ENCODE data around the gene MSH6.

The MSH6 gene

GRCh38 chr2:47741101-47741500, 41.8 kb upstream of the MSH6 start:
- H3K9me3 ChIP-seq (replicated peaks; ENCODE audit: insufficient read depth, low read length) = no peaks in the 10 kb centered on the region
- no peaks in the 10 kb centered on the region for H3F3A ChIP-seq (ENCODE audit: insufficient read depth, low read length)
- H3K4me1 ChIP-seq (ENCODE audit: low read length) = no peaks in the 10 kb centered on the region
- no peaks in the 10 kb centered on the region for H3K9me2 ChIP-seq (replicated peaks; ENCODE audit: insufficient read depth, low read length)
- no peak overlapping the region for H3K9ac ChIP-seq (ENCODE audit: low read length)
- H3K36me3 ChIP-seq (replicated peaks; ENCODE audit: insufficient read depth, low read length) = no peaks in the 10 kb centered on the region
- no peaks in the 10 kb centered on the region for H4K20me1 ChIP-seq (ENCODE audit: insufficient read depth, low read length)
- no peak for DNase-seq
- no peaks in the 10 kb centered on the region for H3K27me3 ChIP-seq (replicated peaks; ENCODE audit: insufficient read depth, low read length)
- H3K27ac ChIP-seq (ENCODE audit: low read length) = no peak overlapping the region
- no peak overlapping the region for H3K4me2 ChIP-seq (ENCODE audit: low read depth, low read length)
- H2AFZ ChIP-seq (ENCODE audit: low read length) = no peak overlapping the region
- H3K4me3 ChIP-seq (ENCODE audit: low read length) = no peak overlapping the region
- no peaks in the 10 kb centered on the region for H3K79me2 ChIP-seq (ENCODE audit: low read length)
- TF ChIP-seq EZH2 (optimal IDR thresholded peaks at IDR 0.05; ENCODE audit: low read depth, low read length) (no peak), CTCF (IDR thresholded peaks at IDR 0.05; ENCODE audit: low read length) (no peak), EZH2phosphoT487 (IDR thresholded peaks at IDR 0.05; ENCODE audit: low read length) (no peak)

- no peak for DNase-seq
- no peaks in the 10 kb centered on the region for H3K4me1 ChIP-seq (ENCODE audit: low read length)
- H3F3A ChIP-seq (ENCODE audit: insufficient read depth, low read length) = no peaks in the 10 kb centered on the region
- no peaks in the 10 kb centered on the region for H3K27me3 ChIP-seq (replicated peaks; ENCODE audit: insufficient read depth, low read length)
- no peaks in the 10 kb centered on the region for H4K20me1 ChIP-seq (ENCODE audit: insufficient read depth, low read length)
- H3K79me2 ChIP-seq (ENCODE audit: low read length) = no peaks in the 10 kb centered on the region
- no peak overlapping the region for H3K9ac ChIP-seq (ENCODE audit: low read length)
- H3K4me2 ChIP-seq (ENCODE audit: low read depth, low read length) = no peak overlapping the region
- no peaks in the 10 kb centered on the region for H3K9me2 ChIP-seq (replicated peaks; ENCODE audit: insufficient read depth, low read length)
- H3K36me3 ChIP-seq (replicated peaks; ENCODE audit: insufficient read depth, low read length) = no peaks in the 10 kb centered on the region
- H3K4me3 ChIP-seq (ENCODE audit: low read length) = no peak overlapping the region
- no peaks in the 10 kb centered on the region for H3K9me3 ChIP-seq (replicated peaks; ENCODE audit: insufficient read depth, low read length)
- H2AFZ ChIP-seq (ENCODE audit: low read length) = no peak overlapping the region
- no peak overlapping the region for H3K27ac ChIP-seq (ENCODE audit: low read length)
- no peak for TF ChIP-seq EZH2 (optimal IDR thresholded peaks at IDR 0.05; ENCODE audit: low read depth, low read length)
- TF ChIP-seq CTCF (IDR thresholded peaks at IDR 0.05; ENCODE audit: low read length) = no peak
- no peak for TF ChIP-seq EZH2phosphoT487 (IDR thresholded peaks at IDR 0.05; ENCODE audit: low read length)
Observed at GRCh38 chr2:47741637-47742036, 41.3 kb upstream of the MSH6 start.

GRCh38 chr2:47744074-47744473, 38.9 kb upstream of the MSH6 start:
- H3K9me3 ChIP-seq (replicated peaks; ENCODE audit: insufficient read depth, low read length) = no peaks in the 10 kb centered on the region
- no peaks in the 10 kb centered on the region for H3F3A ChIP-seq (ENCODE audit: insufficient read depth, low read length)
- no peak overlapping the region for H3K27ac ChIP-seq (ENCODE audit: low read length)
- no peaks in the 10 kb centered on the region for H3K9me2 ChIP-seq (replicated peaks; ENCODE audit: insufficient read depth, low read length)
- no peaks in the 10 kb centered on the region for H3K79me2 ChIP-seq (ENCODE audit: low read length)
- DNase-seq = no peak
- H3K4me3 ChIP-seq (ENCODE audit: low read length) = no peak overlapping the region
- H3K27me3 ChIP-seq (replicated peaks; ENCODE audit: insufficient read depth, low read length) = no peaks in the 10 kb centered on the region
- TF ChIP-seq EZH2 (optimal IDR thresholded peaks at IDR 0.05; ENCODE audit: low read depth, low read length) (no peak), EZH2phosphoT487 (IDR thresholded peaks at IDR 0.05; ENCODE audit: low read length) (no peak), CTCF (IDR thresholded peaks at IDR 0.05; ENCODE audit: low read length) (no peak)
- no peak overlapping the region for H2AFZ ChIP-seq (ENCODE audit: low read length)
- no peaks in the 10 kb centered on the region for H3K4me1 ChIP-seq (ENCODE audit: low read length)
- no peaks in the 10 kb centered on the region for H3K36me3 ChIP-seq (replicated peaks; ENCODE audit: insufficient read depth, low read length)
- no peaks in the 10 kb centered on the region for H4K20me1 ChIP-seq (ENCODE audit: insufficient read depth, low read length)
- H3K4me2 ChIP-seq (ENCODE audit: low read depth, low read length) = no peak overlapping the region
- H3K9ac ChIP-seq (ENCODE audit: low read length) = no peak overlapping the region
